Glutamatergic neuron (in vitro differentiated cells): ENCODE results near the gene GSE1. TPM values are rescaled to one million over a fixed set of nuclear protein-coding genes. Genes with fewer than 3 reads are reported as not detected.

Source experiments
- DNase-seq: peaks from one replicate; pipeline ENCODE4 v3.0.0; 2022
- H3K27ac Mint-ChIP-seq: one replicate; pipeline ENCODE4 v1.8.0; 2020; ENCODE audit warnings: mild to moderate bottlenecking, mixed read lengths, inconsistent platforms; ENCODE audit not compliant: unreplicated experiment
- H3K27me3 Mint-ChIP-seq: one replicate; pipeline ENCODE4 v1.8.0; 2020; ENCODE audit warnings: mild to moderate bottlenecking, moderate library complexity, mixed read lengths, inconsistent platforms; ENCODE audit not compliant: unreplicated experiment
- H3K36me3 Mint-ChIP-seq: one replicate; pipeline ENCODE4 v1.8.0; 2020; ENCODE audit warnings: mild to moderate bottlenecking, mixed read lengths, inconsistent platforms; ENCODE audit not compliant: unreplicated experiment
- H3K4me1 Mint-ChIP-seq: one replicate; pipeline ENCODE4 v1.8.0; 2020; ENCODE audit warnings: mild to moderate bottlenecking, low read depth, mixed read lengths, inconsistent platforms; ENCODE audit not compliant: unreplicated experiment
- H3K4me3 Mint-ChIP-seq: one replicate; pipeline ENCODE4 v1.8.0; 2020; ENCODE audit warnings: mild to moderate bottlenecking, mixed read lengths, inconsistent platforms; ENCODE audit not compliant: unreplicated experiment
- H3K9me3 Mint-ChIP-seq: one replicate; pipeline ENCODE4 v1.8.0; 2020; ENCODE audit warnings: mild to moderate bottlenecking, moderate library complexity, mixed read lengths, inconsistent platforms; ENCODE audit not compliant: unreplicated experiment
- CTCF ChIP-seq: fragments of 200-600 bp; sonication (generic); IDR thresholded peaks from one replicate; pipeline ENCODE4 v1.5.0; 2021; ENCODE audit not compliant: partially characterized antibody, unreplicated experiment
- total RNA-seq: library from RNA; stranded (reverse); fragmentation: NEBNext Ultra II Directional; extraction: Animal tissue kit (Norgen Biotek cat#: 25700); gene quantifications from one replicate; pipeline ENCODE4 v1.2.1, GENCODE V29; 2021; ENCODE audit not compliant: unreplicated experiment

The GSE1 gene
- total RNA-seq, 1 donor from 2014 or later: 473 TPM

DNA sequence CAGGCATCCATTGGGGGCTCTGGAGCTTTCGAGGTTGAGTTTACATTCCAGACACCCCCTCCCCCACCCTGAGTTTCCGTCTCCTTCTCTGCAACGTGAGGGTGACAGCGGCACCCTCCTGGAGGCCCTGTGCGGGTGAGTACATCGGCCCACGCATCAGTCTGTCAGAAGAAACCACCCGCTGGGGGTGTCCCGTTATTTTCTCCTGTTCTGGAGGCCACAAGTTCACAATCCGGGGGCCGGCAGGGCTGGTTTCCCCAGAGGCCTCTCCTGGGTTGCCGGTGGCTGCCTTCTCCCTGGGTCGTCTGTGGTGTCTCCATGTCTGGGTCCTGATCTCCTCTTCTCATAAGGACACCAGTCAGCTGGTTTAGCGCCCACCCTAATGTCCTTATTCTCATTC is 35.7 kb downstream of the GSE1 start:
- H3K27ac Mint-ChIP-seq: peak overlapping the region; percentile 76
- DNase-seq: no peak
- H3K4me1 Mint-ChIP-seq: peaks cover 34% of the 10 kb centered on the region
- H3K27me3 Mint-ChIP-seq: peaks cover 39% of the 10 kb centered on the region
- peaks cover 33% of the 10 kb centered on the region for H3K9me3 Mint-ChIP-seq
- H3K4me3 Mint-ChIP-seq: peak overlapping the region; percentile 76
- TF ChIP-seq CTCF: no peak
- no peaks in the 10 kb centered on the region for H3K36me3 Mint-ChIP-seq

GRCh38 chr16:85649411-85650134 is 36.5 kb downstream of the GSE1 start:
- H3K27me3 Mint-ChIP-seq: peaks cover 34% of the 10 kb centered on the region
- H3K4me1 Mint-ChIP-seq: peaks cover 29% of the 10 kb centered on the region
- no peaks in the 10 kb centered on the region for H3K36me3 Mint-ChIP-seq
- no peak for DNase-seq
- peak overlapping the region; percentile 76 for H3K27ac Mint-ChIP-seq
- H3K9me3 Mint-ChIP-seq: peaks cover 31% of the 10 kb centered on the region
- TF ChIP-seq CTCF: no peak
- peak overlapping the region; percentile 76 for H3K4me3 Mint-ChIP-seq

GRCh38 chr16:85650135-85650843 is 37.2 kb downstream of the GSE1 start:
- Mint-ChIP-seq H3K36me3 (no peaks in the 10 kb centered on the region), H3K4me3 (no peak overlapping the region)

DNA sequence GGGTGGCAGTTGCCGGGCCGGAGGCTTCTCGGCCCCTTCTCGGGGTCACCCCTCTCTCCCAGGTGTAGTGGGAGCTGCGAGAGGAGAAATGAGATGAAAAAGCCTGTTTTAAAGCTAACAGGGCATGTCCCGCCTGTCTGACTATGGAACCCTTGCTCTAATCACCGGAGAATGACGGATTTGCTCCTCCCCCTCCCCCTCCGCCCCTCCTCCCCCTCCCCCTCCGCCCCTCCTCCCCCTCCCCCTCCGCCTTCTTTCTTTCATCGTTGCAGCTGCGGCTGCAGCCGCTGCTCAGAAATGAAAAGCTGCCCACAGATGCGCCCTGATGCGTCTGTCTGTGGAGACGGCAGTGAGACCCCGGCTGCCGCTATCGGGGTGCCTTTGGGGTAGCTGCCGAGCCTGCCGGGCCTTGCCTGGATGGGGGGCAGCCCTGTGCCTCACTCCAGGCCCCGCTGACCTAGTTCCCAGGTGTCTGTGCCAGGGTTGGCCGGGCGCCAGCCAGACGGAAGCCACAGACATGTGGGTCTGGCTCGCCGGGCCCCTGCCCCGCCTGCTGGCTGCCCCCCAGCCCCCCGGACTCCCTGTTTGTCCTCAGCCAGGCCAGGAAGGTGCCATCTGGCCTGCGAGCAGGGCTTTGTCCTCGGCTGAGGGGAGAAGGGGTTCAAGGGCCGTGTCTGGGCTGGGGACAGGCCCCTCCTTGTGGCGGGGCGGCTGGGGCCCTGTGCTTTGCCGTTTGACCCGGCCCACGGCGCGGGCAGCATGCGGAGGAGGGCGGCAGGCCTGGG is 37.9 kb downstream of the GSE1 start:
- no peak for DNase-seq
- H3K27me3 Mint-ChIP-seq: peaks cover 35% of the 10 kb centered on the region
- peaks cover 20% of the 10 kb centered on the region for H3K4me1 Mint-ChIP-seq
- H3K9me3 Mint-ChIP-seq: peaks cover 28% of the 10 kb centered on the region
- H3K27ac Mint-ChIP-seq: peak overlapping the region; percentile 38
- H3K4me3 Mint-ChIP-seq: no peak overlapping the region
- no peak for TF ChIP-seq CTCF
- no peaks in the 10 kb centered on the region for H3K36me3 Mint-ChIP-seq

More at GRCh38 chr16:85650135-85650843, 37.2 kb downstream of the GSE1 start:
- Mint-ChIP-seq H3K4me1 (peaks cover 23% of the 10 kb centered on the region), H3K9me3 (peaks cover 29% of the 10 kb centered on the region), H3K27me3 (peaks cover 30% of the 10 kb centered on the region), H3K27ac (no peak overlapping the region)
- no peak for TF ChIP-seq CTCF
- no peak for DNase-seq
